ENCODE results near the gene CHCHD6. TPM values are rescaled to one million over a fixed set of nuclear protein-coding genes. Genes with fewer than 3 reads are reported as not detected.

CHCHD6 gene
- total RNA-seq, 2 experiments from 2014 or later = 8.7 to 9.3 TPM

GRCh38 chr3:126679831-126680666 lies 24.0 kb upstream of the CHCHD6 start:
- no peak for TF ChIP-seq CTCF (IDR thresholded peaks at IDR 0.05)
- H3K4me1 ChIP-seq (ENCODE audit: insufficient read depth, low read length) = peaks cover 7% of the 10 kb centered on the region
- H3K27me3 ChIP-seq (ENCODE audit: control insufficient read depth in 1 of 2, insufficient read depth in 2 of 2, low read length in 2 of 2) = peaks cover 2 to 11% of the 10 kb centered on the region in 2 experiments
- peaks cover 6% of the 10 kb centered on the region for H3K4me1 Mint-ChIP-seq (ENCODE audit: low read depth)
- intact Hi-C loops (cut with DNase I, micrococcal nuclease) = loop anchor here (1.0 to 5.0 kb wide), 4 partner anchors 302 to 867 kb away; partner anchors contain the start of gene PLXNA1 (in 1 of the 2)
- H3K36me3 ChIP-seq (ENCODE audit: insufficient read depth, low read length) = no peaks in the 10 kb centered on the region
- ChIA-PET POLR2A (no interaction called here), CTCF (interaction anchor here (0.9 to 1.4 kb wide), 6 partner anchors 17 to 868 kb away, joined by 3 to 4 read pairs (median 3); partner anchors contain the start of gene PLXNA1)
- no peaks in the 10 kb centered on the region for H3K36me3 Mint-ChIP-seq (ENCODE audit: low read depth)
- no peak for DNase-seq
- ATAC-seq (ENCODE audit: poor library complexity) = no peak
- H3K9me3 Mint-ChIP-seq = no peaks in the 10 kb centered on the region
- H3K4me3 ChIP-seq (ENCODE audit: low read length) = no peak overlapping the region
- peaks cover 20% of the 10 kb centered on the region for H3K27me3 Mint-ChIP-seq
- no peak overlapping the region for H3K4me3 Mint-ChIP-seq
- H3K27ac Mint-ChIP-seq = no peak overlapping the region
- H3K27ac ChIP-seq (ENCODE audit: low read depth in 1 of 2, low read length in 2 of 2) = no peak overlapping the region
- H3K9me3 ChIP-seq (ENCODE audit: control insufficient read depth in 1 of 2, insufficient read depth in 1 of 2, low read length in 2 of 2) = no peaks in the 10 kb centered on the region

- Histone ChIP-seq H3K9me3 (ENCODE audit: control insufficient read depth in 1 of 2, insufficient read depth in 1 of 2, low read length in 2 of 2) (no peaks in the 10 kb centered on the region), H3K27ac (ENCODE audit: low read depth in 1 of 2, low read length in 2 of 2) (no peak overlapping the region), H3K4me1 (ENCODE audit: insufficient read depth, low read length) (peaks cover 7% of the 10 kb centered on the region), H3K36me3 (ENCODE audit: insufficient read depth, low read length) (no peaks in the 10 kb centered on the region), H3K4me3 (ENCODE audit: low read length) (no peak overlapping the region), H3K27me3 (ENCODE audit: control insufficient read depth in 1 of 2, insufficient read depth in 2 of 2, low read length in 2 of 2) (peaks cover 2 to 11% of the 10 kb centered on the region in 2 experiments)
- Mint-ChIP-seq H3K27me3 (peaks cover 20% of the 10 kb centered on the region), H3K27ac (no peak overlapping the region), H3K4me3 (no peak overlapping the region), H3K36me3 (ENCODE audit: low read depth) (no peaks in the 10 kb centered on the region), H3K9me3 (no peaks in the 10 kb centered on the region), H3K4me1 (ENCODE audit: low read depth) (peaks cover 6% of the 10 kb centered on the region)
- CTCF ChIA-PET = interaction anchor here (1.1 to 1.3 kb wide), 2 partner anchors 58 to 864 kb away, joined by 3 to 4 read pairs; no protein-coding TSS in a partner anchor
- intact Hi-C loops (cut with DNase I, micrococcal nuclease) = no loop called here
- POLR2A ChIA-PET = no interaction called here
- DNase-seq (no peak), ATAC-seq (ENCODE audit: poor library complexity) (no peak)
- TF ChIP-seq CTCF (IDR thresholded peaks at IDR 0.05) = no peak
These were observed 23.4 kb upstream of the CHCHD6 start for GRCh38 chr3:126680667-126681055.

DNA sequence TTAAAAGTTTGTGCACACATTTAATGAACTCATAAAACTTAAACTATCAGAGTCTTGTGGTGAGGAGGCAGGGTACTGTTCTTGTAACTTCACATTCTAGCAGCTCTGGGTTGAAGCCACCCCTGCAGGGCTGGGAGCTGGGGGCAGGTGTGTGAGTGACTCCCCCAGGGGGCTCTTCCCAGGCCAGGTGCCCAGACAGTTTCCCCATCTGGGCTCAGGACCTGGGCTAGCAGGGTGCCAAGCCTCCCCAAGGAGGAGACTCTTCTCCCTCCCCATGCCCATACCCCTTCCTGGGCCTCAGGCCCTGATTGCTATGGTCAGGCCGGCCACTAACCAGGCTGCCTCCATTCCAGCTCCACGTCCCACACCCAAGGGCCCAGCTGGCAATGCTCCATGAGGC lies 22.0 kb upstream of the CHCHD6 start:
- no peak for DNase-seq

More for the DNA sequence above, 22.0 kb upstream of the CHCHD6 start:
- peaks cover 13% of the 10 kb centered on the region for H3K27me3 Mint-ChIP-seq
- no peaks in the 10 kb centered on the region for H3K36me3 Mint-ChIP-seq (ENCODE audit: low read depth)
- TF ChIP-seq CTCF (IDR thresholded peaks at IDR 0.05) = no peak
- H3K27ac Mint-ChIP-seq = no peak overlapping the region
- ChIA-PET CTCF (interaction anchor here (0.6 kb wide), 1 partner anchor 10 kb away, joined by 3 read pairs; no protein-coding TSS in a partner anchor), POLR2A (no interaction called here)
- intact Hi-C loops (cut with DNase I, micrococcal nuclease) = no loop called here
- peaks cover 6% of the 10 kb centered on the region for H3K4me1 Mint-ChIP-seq (ENCODE audit: low read depth)
- Histone ChIP-seq H3K27me3 (ENCODE audit: control insufficient read depth in 1 of 2, insufficient read depth in 2 of 2, low read length in 2 of 2) (peaks cover 2 to 11% of the 10 kb centered on the region in 2 experiments), H3K36me3 (ENCODE audit: insufficient read depth, low read length) (no peaks in the 10 kb centered on the region), H3K4me1 (ENCODE audit: insufficient read depth, low read length) (peaks cover 7% of the 10 kb centered on the region), H3K27ac (ENCODE audit: low read depth in 1 of 2, low read length in 2 of 2) (no peak overlapping the region), H3K4me3 (ENCODE audit: low read length) (no peak overlapping the region), H3K9me3 (ENCODE audit: control insufficient read depth in 1 of 2, insufficient read depth in 1 of 2, low read length in 2 of 2) (no peaks in the 10 kb centered on the region)
- no peak overlapping the region for H3K4me3 Mint-ChIP-seq
- ATAC-seq (ENCODE audit: poor library complexity) = no peak
- H3K9me3 Mint-ChIP-seq = no peaks in the 10 kb centered on the region
